GM12892 (cell line): ENCODE data around the gene PRDM16.

Experiments used
- DNase-seq: peaks from one replicate; pipeline ENCODE4 v3.0.0; 2011; ENCODE audit not compliant: insufficient read length
- FAIRE-seq: peaks from 2 replicates; lab custom pipeline; 2011; peaks lifted over from hg19 to GRCh38; lab: Jason Lieb, UNC
- POLR2A ChIP-seq: IDR thresholded peaks from 2 replicates; pipeline ENCODE4 v1.6.1; 2011; ENCODE audit warnings: low read depth, low read length, control low read depth
- POLR2AphosphoS5 ChIP-seq: IDR thresholded peaks from 2 replicates; pipeline ENCODE4 v1.6.1; 2011; ENCODE audit warnings: low read depth, low read length, control low read depth
- TAF1 ChIP-seq: IDR thresholded peaks from 2 replicates; pipeline ENCODE4 v1.6.1; 2011; ENCODE audit warnings: low read depth, mild to moderate bottlenecking, control low read depth, low read length, borderline replicate concordance

PRDM16 gene

GRCh38 chr1:3183411-3183810 is 114.4 kb downstream of the PRDM16 start:
- no peak for TF ChIP-seq TAF1
- no peak for TF ChIP-seq POLR2AphosphoS5
- TF ChIP-seq POLR2A = no peak
- FAIRE-seq (no peak), DNase-seq (no peak)

GRCh38 chr1:3183813-3184212 is 114.8 kb downstream of the PRDM16 start:
- no peak for DNase-seq
- FAIRE-seq = no peak
- no peak for TF ChIP-seq POLR2AphosphoS5
- TF ChIP-seq TAF1 = no peak

GRCh38 chr1:3184666-3185065 is 115.7 kb downstream of the PRDM16 start:
- no peak for TF ChIP-seq POLR2A
- no peak for TF ChIP-seq TAF1
- no peak for TF ChIP-seq POLR2AphosphoS5
- FAIRE-seq (no peak), DNase-seq (no peak)

- TF ChIP-seq TAF1 (no peak), POLR2AphosphoS5 (no peak), POLR2A (no peak)
These were observed 117.0 kb downstream of the PRDM16 start for GRCh38 chr1:3185896-3186525.

GRCh38 chr1:3186526-3186921 is 117.5 kb downstream of the PRDM16 start:
- FAIRE-seq (no peak), DNase-seq (no peak)
- TF ChIP-seq POLR2A (no peak), TAF1 (no peak), POLR2AphosphoS5 (no peak)

More at GRCh38 chr1:3185896-3186525, 117.0 kb downstream of the PRDM16 start:
- DNase-seq (no peak), FAIRE-seq (no peak)

- TF ChIP-seq POLR2AphosphoS5 = no peak
- no peak for TF ChIP-seq TAF1
- TF ChIP-seq POLR2A = no peak
- no peak for FAIRE-seq
These were observed 118.6 kb downstream of the PRDM16 start for GRCh38 chr1:3187415-3188149.

GRCh38 chr1:3188150-3188971 is 119.4 kb downstream of the PRDM16 start:
- no peak for FAIRE-seq
- DNase-seq = no peak
- TF ChIP-seq POLR2A (no peak), POLR2AphosphoS5 (no peak), TAF1 (no peak)

More at GRCh38 chr1:3187415-3188149, 118.6 kb downstream of the PRDM16 start:
- DNase-seq = no peak

- no peak for TF ChIP-seq TAF1
- no peak for TF ChIP-seq POLR2AphosphoS5
- TF ChIP-seq POLR2A = no peak
- no peak for DNase-seq
- FAIRE-seq = no peak
These were observed 121.4 kb downstream of the PRDM16 start for GRCh38 chr1:3190256-3191041.

- no peak for FAIRE-seq
- no peak for DNase-seq
- TF ChIP-seq POLR2A = no peak
- TF ChIP-seq POLR2AphosphoS5 = no peak
- TF ChIP-seq TAF1 = no peak
These were observed 123.4 kb downstream of the PRDM16 start for GRCh38 chr1:3192361-3192760.

GRCh38 chr1:3192825-3193224 is 123.8 kb downstream of the PRDM16 start:
- no peak for DNase-seq
- TF ChIP-seq POLR2AphosphoS5 (no peak), TAF1 (no peak), POLR2A (no peak)
- no peak for FAIRE-seq

GRCh38 chr1:3193811-3194210 is 124.8 kb downstream of the PRDM16 start:
- no peak for DNase-seq
- no peak for FAIRE-seq
- no peak for TF ChIP-seq TAF1
- TF ChIP-seq POLR2A = no peak
- no peak for TF ChIP-seq POLR2AphosphoS5

GRCh38 chr1:3194760-3195479 is 125.9 kb downstream of the PRDM16 start:
- TF ChIP-seq POLR2AphosphoS5 = no peak
- no peak for TF ChIP-seq POLR2A
- TF ChIP-seq TAF1 = no peak
- FAIRE-seq = no peak
- no peak for DNase-seq
